H9 (cell line): Measurements from ENCODE around the gene FOXO1. TPM values are rescaled to one million over a fixed set of nuclear protein-coding genes. Genes with fewer than 3 reads are reported as not detected.
A peak's percentile ranks its signal among the peaks of the same experiment; 100 is the strongest.

ENCODE experiments used
- DNase-seq: peaks from one replicate; pipeline ENCODE4 v3.0.0-alpha.2; 2017
- H2AFZ ChIP-seq: one replicate; pipeline ENCODE4 v1.6.1; 2013; ENCODE audit warnings: mild to moderate bottlenecking, low read length, control low read depth, moderate library complexity
- H2AK5ac ChIP-seq: 2 replicates; pipeline ENCODE4 v1.6.1; 2013; ENCODE audit warnings: low read length, control low read depth, mixed read lengths; ENCODE audit not compliant: insufficient read length
- H2BK120ac ChIP-seq: one replicate; pipeline ENCODE4 v1.6.1; 2013; ENCODE audit warnings: low read depth, mild to moderate bottlenecking, low read length, control low read depth, inconsistent platforms; ENCODE audit not compliant: poor library complexity, severe bottlenecking
- H2BK12ac ChIP-seq: 2 replicates; pipeline ENCODE4 v1.6.1; 2013; ENCODE audit warnings: low read length, control low read depth, mixed read lengths, low read depth; ENCODE audit not compliant: insufficient read length
- H2BK15ac ChIP-seq: 2 replicates; pipeline ENCODE4 v1.6.1; 2013; ENCODE audit warnings: low read depth, low read length, control low read depth
- H2BK20ac ChIP-seq: one replicate; pipeline ENCODE4 v1.6.1; 2013; ENCODE audit warnings: low read depth, mild to moderate bottlenecking, low read length, control low read depth, inconsistent platforms; ENCODE audit not compliant: poor library complexity, severe bottlenecking
- H2BK5ac ChIP-seq: 2 replicates; pipeline ENCODE4 v1.6.1; 2013; ENCODE audit warnings: low read length, control low read depth, mixed read lengths; ENCODE audit not compliant: insufficient read length
- H3K14ac ChIP-seq: 2 replicates; pipeline ENCODE4 v1.6.1; 2013; ENCODE audit warnings: low read length, control low read depth; ENCODE audit not compliant: insufficient read depth
- H3K18ac ChIP-seq: 2 replicates; pipeline ENCODE4 v1.6.1; 2013; ENCODE audit warnings: low read depth, mild to moderate bottlenecking, mixed read lengths, low read length, control low read depth; ENCODE audit not compliant: insufficient read length
- H3K23ac ChIP-seq: 2 replicates; pipeline ENCODE4 v1.6.1; 2013; ENCODE audit warnings: low read length, control low read depth, mixed read lengths, low read depth; ENCODE audit not compliant: insufficient read length
- H3K23me2 ChIP-seq: 2 replicates; pipeline ENCODE4 v1.6.1; 2013; ENCODE audit warnings: low read depth, mild to moderate bottlenecking, mixed read lengths, low read length, control low read depth; ENCODE audit not compliant: insufficient read length, poor library complexity, severe bottlenecking
- H3K27ac ChIP-seq: 2 replicates; pipeline ENCODE4 v1.5.1; 2013; ENCODE audit warnings: low read length, control low read depth, mixed read lengths, low read depth; ENCODE audit not compliant: insufficient read length
- H3K27me3 ChIP-seq: 2 replicates; pipeline ENCODE4 v1.6.1; 2013; ENCODE audit warnings: low read length, control low read depth, inconsistent platforms; ENCODE audit not compliant: insufficient read depth
- H3K4ac ChIP-seq: 2 replicates; pipeline ENCODE4 v1.6.1; 2013; ENCODE audit warnings: low read depth, mild to moderate bottlenecking, control low read depth, inconsistent platforms, low read length, moderate library complexity
- H3K4me1 ChIP-seq: 2 replicates; pipeline ENCODE4 v1.6.1; 2013; ENCODE audit warnings: low read length, control low read depth, inconsistent platforms; ENCODE audit not compliant: insufficient read depth
- H3K4me2 ChIP-seq: 2 replicates; pipeline ENCODE4 v1.6.1; 2013; ENCODE audit warnings: low read length, control low read depth, mixed read lengths; ENCODE audit not compliant: insufficient read length, insufficient read depth
- H3K56ac ChIP-seq: 2 replicates; pipeline ENCODE4 v1.6.1; 2013; ENCODE audit warnings: low read depth, mild to moderate bottlenecking, mixed read lengths, low read length, control low read depth; ENCODE audit not compliant: insufficient read length
- H3K79me1 ChIP-seq: 2 replicates; pipeline ENCODE4 v1.6.1; 2013; ENCODE audit warnings: low read depth, mild to moderate bottlenecking, moderate library complexity, low read length, control low read depth, inconsistent platforms; ENCODE audit not compliant: insufficient read depth, poor library complexity, severe bottlenecking
- H3K79me2 ChIP-seq: 2 replicates; pipeline ENCODE4 v1.6.1; 2013; ENCODE audit warnings: low read length, control low read depth, inconsistent platforms; ENCODE audit not compliant: insufficient read depth
- H3K9ac ChIP-seq: 2 replicates; pipeline ENCODE4 v1.6.1; 2013; ENCODE audit warnings: low read length, control low read depth, mixed read lengths; ENCODE audit not compliant: insufficient read length; ENCODE audit errors: extremely low read depth
- H3K9me3 ChIP-seq: one replicate; pipeline ENCODE4 v1.6.1; 2013; ENCODE audit warnings: low read depth, low read length, inconsistent platforms; ENCODE audit not compliant: control insufficient read depth
- H3T11ph ChIP-seq: one replicate; pipeline ENCODE4 v1.6.1; 2013; ENCODE audit warnings: mild to moderate bottlenecking, low read length, control low read depth, inconsistent platforms
- H4K20me1 ChIP-seq: one replicate; pipeline ENCODE4 v1.6.1; 2013; ENCODE audit not compliant: control insufficient read depth, insufficient read length, insufficient read depth
- H4K5ac ChIP-seq: 2 replicates; pipeline ENCODE4 v1.6.1; 2013; ENCODE audit warnings: low read depth, mild to moderate bottlenecking, mixed read lengths, low read length, control low read depth; ENCODE audit not compliant: insufficient read length
- H4K8ac ChIP-seq: replicated peaks from 2 replicates; pipeline ENCODE4 v1.6.1; 2013; ENCODE audit warnings: low read length, control low read depth, mixed read lengths, low read depth; ENCODE audit not compliant: insufficient read length
- H4K91ac ChIP-seq: 2 replicates; pipeline ENCODE4 v1.6.1; 2013; ENCODE audit warnings: low read depth, mild to moderate bottlenecking, moderate library complexity, mixed read lengths, low read length, control low read depth; ENCODE audit not compliant: insufficient read length
- H3K27ac Mint-ChIP-seq, 3 experiments: 2 replicates in 2 of 3; 3 replicates in 1 of 3; pipeline ENCODE4 v1.8.0; 2020 to 2021; ENCODE audit warnings: mixed read lengths in 3 of 3, mild to moderate bottlenecking in 1 of 3, moderate library complexity in 1 of 3
- H3K27me3 Mint-ChIP-seq: 2 replicates; pipeline ENCODE4 v1.8.0; 2021; ENCODE audit warnings: low read depth, mild to moderate bottlenecking, moderate library complexity, mixed read lengths
- H3K36me3 Mint-ChIP-seq, 3 experiments: 2 replicates in 2 of 3; 3 replicates in 1 of 3; pipeline ENCODE4 v1.8.0; 2020 to 2021; ENCODE audit warnings: low read depth in 3 of 3, mixed read lengths in 3 of 3; ENCODE audit not compliant: insufficient read depth in 1 of 3
- H3K4me1 Mint-ChIP-seq, 2 experiments: 2 replicates each; pipeline ENCODE4 v1.8.0; 2020; ENCODE audit warnings: mixed read lengths in 2 of 2
- H3K4me3 Mint-ChIP-seq, 2 experiments: 2 replicates in 1 of 2; 3 replicates in 1 of 2; pipeline ENCODE4 v1.8.0; 2020 to 2021; ENCODE audit warnings: mild to moderate bottlenecking in 2 of 2, mixed read lengths in 2 of 2, moderate library complexity in 1 of 2
- H3K9me3 Mint-ChIP-seq, 2 experiments: 2 replicates in 1 of 2; 3 replicates in 1 of 2; pipeline ENCODE4 v1.8.0; 2020; ENCODE audit warnings: mild to moderate bottlenecking in 2 of 2, mixed read lengths in 2 of 2, moderate library complexity in 1 of 2
- CTCF ChIP-seq: fragments of 200-600 bp; sonication (generic); conservative IDR thresholded peaks from 3 replicates; pipeline ENCODE4 v1.8.0; 2021; ENCODE audit warnings: antibody characterized with exemption, mild to moderate bottlenecking
- WGBS: extraction: QIAGEN DNeasy Blood & Tissue Kit; methylation state at CpG from one replicate; pipeline ENCODE4 v1.1.7; 2013; ENCODE audit warnings: missing lambda C conversion rate, low lambda C conversion rate, mixed read lengths; ENCODE audit not compliant: insufficient read length; ENCODE audit errors: extremely low coverage; 5-methylcytosine and 5-hydroxymethylcytosine counted together
- total RNA-seq: library from RNA; stranded (reverse); gene quantifications from 2 replicates; pipeline ENCODE4 v1.2.1, GENCODE V29; 2021

The FOXO1 gene
- total RNA-seq, 1 experiment from 2014 or later, result 44.6 TPM

DNA sequence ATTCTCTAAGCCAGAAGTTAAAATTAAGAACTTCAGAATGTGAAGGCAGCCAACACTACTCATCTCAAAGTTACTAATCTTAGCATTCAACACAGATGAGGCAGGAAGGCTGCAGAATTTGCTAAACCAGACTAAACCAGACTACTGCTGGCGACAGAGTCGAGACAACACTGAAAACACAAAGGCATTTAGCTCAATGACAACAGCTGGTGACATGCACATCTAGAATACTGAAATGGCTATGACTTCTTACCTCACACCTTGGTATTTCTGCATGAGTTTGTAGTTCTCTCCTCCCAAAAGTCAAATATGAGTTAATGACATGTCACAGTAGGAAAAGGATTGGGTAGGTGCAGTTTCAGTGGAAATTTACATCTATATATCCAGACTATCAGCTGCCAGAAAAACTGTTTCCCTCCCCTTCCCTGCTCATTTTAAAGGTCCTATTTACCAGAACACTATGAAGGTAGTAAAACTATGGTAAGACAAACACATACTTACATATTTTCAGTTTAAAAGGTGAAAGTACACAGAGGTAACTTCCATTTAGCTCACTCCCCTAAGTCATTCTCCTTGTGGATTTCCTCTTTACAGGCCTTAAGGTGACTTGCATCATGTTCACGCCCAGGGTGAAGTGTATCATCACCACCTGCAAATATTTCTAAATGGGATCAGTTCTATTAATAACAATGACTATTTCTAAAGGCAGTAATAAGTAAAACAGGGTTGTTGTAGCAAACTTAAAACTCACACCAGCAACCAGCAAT lies 21.4 kb downstream of the FOXO1 start:
- no peak overlapping the region for H2AFZ ChIP-seq
- no peaks in the 10 kb centered on the region for H4K20me1 ChIP-seq
- no peak overlapping the region for H2BK20ac ChIP-seq
- WGBS, result no CpG with 5 or more reads among the region's 3 CpGs
- peaks cover 3% of the 10 kb centered on the region for H3K79me1 ChIP-seq
- H2BK120ac ChIP-seq, result no peak overlapping the region
- Mint-ChIP-seq H3K27me3 (no peaks in the 10 kb centered on the region), H3K4me1 (peaks cover 72 to 84% of the 10 kb centered on the region in 2 experiments), H3K9me3 (no peaks in the 10 kb centered on the region), H3K36me3 (peaks cover 0 to 21% (median 9%) of the 10 kb centered on the region in 3 experiments; a peak in 5 of 7 replicates), H3K4me3 (no peak overlapping the region; a peak in 1 of 5 replicates), H3K27ac (peak overlapping the region in 1 of 3 experiments; percentile 56; a peak in 2 of 7 replicates)
- H3K14ac ChIP-seq, result no peak overlapping the region
- no peak overlapping the region for H3K18ac ChIP-seq
- H4K5ac ChIP-seq, result no peak overlapping the region
- no peak overlapping the region for H3K56ac ChIP-seq
- no peak overlapping the region for H2AK5ac ChIP-seq
- H3K27ac ChIP-seq, result no peak overlapping the region
- no peak overlapping the region for H4K91ac ChIP-seq
- H3K23ac ChIP-seq, result no peak overlapping the region
- no peak overlapping the region for H3T11ph ChIP-seq
- H3K4me2 ChIP-seq, result no peak overlapping the region
- H2BK5ac ChIP-seq, result no peak overlapping the region
- H3K27me3 ChIP-seq, result no peaks in the 10 kb centered on the region
- no peak overlapping the region for H4K8ac ChIP-seq
- no peaks in the 10 kb centered on the region for H3K23me2 ChIP-seq
- H2BK12ac ChIP-seq, result no peak overlapping the region
- no peak overlapping the region for H2BK15ac ChIP-seq
- H3K9ac ChIP-seq, result no peak overlapping the region
- no peak overlapping the region for H3K4ac ChIP-seq
- TF ChIP-seq CTCF, result no peak
- no peak for DNase-seq
- H3K79me2 ChIP-seq, result peaks cover 72% of the 10 kb centered on the region
- H3K4me1 ChIP-seq, result peaks cover 9% of the 10 kb centered on the region
- no peaks in the 10 kb centered on the region for H3K9me3 ChIP-seq
